MM.1S (cell line): ENCODE data around the gene UBASH3A.

ENCODE experiments used
- DNase-seq: peaks from one replicate; pipeline ENCODE4 v3.0.0-alpha.2; 2015
- H2AFZ ChIP-seq: fragments of 300-600 bp; sonication (generic); 2 replicates; pipeline ENCODE4 v1.6.0; 2016; ENCODE audit warnings: antibody characterized with exemption, low read length
- H3F3A ChIP-seq: fragments of 300-600 bp; sonication (generic); 2 replicates; pipeline ENCODE4 v1.6.1; 2016; ENCODE audit warnings: mild to moderate bottlenecking, antibody characterized with exemption, low read length, moderate library complexity, mixed read lengths; ENCODE audit not compliant: insufficient read depth
- H3K27ac ChIP-seq: fragments of 300-600 bp; sonication (generic); 2 replicates; pipeline ENCODE4 v1.5.1; 2016; ENCODE audit warnings: mild to moderate bottlenecking, low read length
- H3K27me3 ChIP-seq: fragments of 300-600 bp; sonication (generic); replicated peaks from 2 replicates; pipeline ENCODE4 v1.6.0; 2016; ENCODE audit warnings: low read length; ENCODE audit not compliant: insufficient read depth
- H3K36me3 ChIP-seq: fragments of 300-600 bp; sonication (generic); replicated peaks from 2 replicates; pipeline ENCODE4 v1.6.1; 2016; ENCODE audit warnings: mild to moderate bottlenecking, low read length, mixed read lengths; ENCODE audit not compliant: insufficient read depth
- H3K4me1 ChIP-seq: fragments of 300-600 bp; sonication (generic); 2 replicates; pipeline ENCODE4 v1.6.1; 2016; ENCODE audit warnings: low read length, mixed read lengths
- H3K4me2 ChIP-seq: fragments of 300-600 bp; sonication (generic); 2 replicates; pipeline ENCODE4 v1.6.0; 2016; ENCODE audit warnings: low read depth, low read length
- H3K4me3 ChIP-seq: fragments of 300-600 bp; sonication (generic); 2 replicates; pipeline ENCODE4 v1.5.1; 2016; ENCODE audit warnings: low read length, mixed read lengths
- H3K79me2 ChIP-seq: fragments of 300-600 bp; sonication (generic); 2 replicates; pipeline ENCODE4 v1.6.1; 2016; ENCODE audit warnings: mixed run types, low read length, mixed read lengths
- H3K9ac ChIP-seq: fragments of 300-600 bp; sonication (generic); 2 replicates; pipeline ENCODE4 v1.6.1; 2016; ENCODE audit warnings: low read length, mixed read lengths
- H3K9me2 ChIP-seq: fragments of 300-600 bp; sonication (generic); replicated peaks from 2 replicates; pipeline ENCODE4 v1.6.1; 2016; ENCODE audit warnings: mild to moderate bottlenecking, low read length, mixed read lengths; ENCODE audit not compliant: insufficient read depth
- H3K9me3 ChIP-seq: fragments of 300-600 bp; sonication (generic); replicated peaks from 2 replicates; pipeline ENCODE4 v1.6.1; 2016; ENCODE audit warnings: mild to moderate bottlenecking, low read length, mixed read lengths; ENCODE audit not compliant: insufficient read depth
- H4K20me1 ChIP-seq: fragments of 300-600 bp; sonication (generic); 2 replicates; pipeline ENCODE4 v1.6.1; 2016; ENCODE audit warnings: mild to moderate bottlenecking, low read length, moderate library complexity, mixed read lengths; ENCODE audit not compliant: insufficient read depth
- CTCF ChIP-seq: fragments of 300-600 bp; sonication (generic); IDR thresholded peaks from 2 replicates; pipeline ENCODE4 v1.5.1; 2016; ENCODE audit warnings: antibody characterized with exemption, low read length, mixed read lengths
- EZH2 ChIP-seq: fragments of 300-600 bp; sonication (generic); optimal IDR thresholded peaks from 2 replicates; pipeline ENCODE3; 2017; ENCODE audit warnings: low read depth, mild to moderate bottlenecking, antibody characterized with exemption, low read length, mixed read lengths
- EZH2phosphoT487 ChIP-seq: fragments of 300-600 bp; sonication (generic); IDR thresholded peaks from 2 replicates; pipeline ENCODE4 v1.6.1; 2018; ENCODE audit warnings: antibody characterized with exemption, low read length

UBASH3A gene

GRCh38 chr21:42378418-42378817, 25.3 kb upstream of the UBASH3A start:
- H4K20me1 ChIP-seq: no peaks in the 10 kb centered on the region
- no peaks in the 10 kb centered on the region for H3F3A ChIP-seq
- H3K27ac ChIP-seq: no peak overlapping the region
- no peak overlapping the region for H2AFZ ChIP-seq
- H3K79me2 ChIP-seq: no peaks in the 10 kb centered on the region
- DNase-seq: no peak
- TF ChIP-seq EZH2 (no peak), EZH2phosphoT487 (no peak), CTCF (no peak)
- H3K4me1 ChIP-seq: no peaks in the 10 kb centered on the region
- no peaks in the 10 kb centered on the region for H3K9me2 ChIP-seq
- no peak overlapping the region for H3K4me3 ChIP-seq
- peaks cover 99% of the 10 kb centered on the region for H3K27me3 ChIP-seq
- H3K36me3 ChIP-seq: no peaks in the 10 kb centered on the region
- no peaks in the 10 kb centered on the region for H3K9me3 ChIP-seq
- no peak overlapping the region for H3K4me2 ChIP-seq
- no peak overlapping the region for H3K9ac ChIP-seq

GRCh38 chr21:42379426-42380215, 24.1 kb upstream of the UBASH3A start:
- H3K9me2 ChIP-seq: no peaks in the 10 kb centered on the region
- no peaks in the 10 kb centered on the region for H4K20me1 ChIP-seq
- no peaks in the 10 kb centered on the region for H3F3A ChIP-seq
- H3K4me2 ChIP-seq: no peak overlapping the region
- no peak overlapping the region for H3K27ac ChIP-seq
- H3K4me1 ChIP-seq: no peaks in the 10 kb centered on the region
- TF ChIP-seq EZH2 (no peak), CTCF (no peak), EZH2phosphoT487 (no peak)
- no peaks in the 10 kb centered on the region for H3K79me2 ChIP-seq
- no peak overlapping the region for H2AFZ ChIP-seq
- H3K9me3 ChIP-seq: no peaks in the 10 kb centered on the region
- no peaks in the 10 kb centered on the region for H3K36me3 ChIP-seq
- DNase-seq: no peak
- peaks cover 99% of the 10 kb centered on the region for H3K27me3 ChIP-seq
- H3K4me3 ChIP-seq: no peak overlapping the region
- H3K9ac ChIP-seq: no peak overlapping the region

- Histone ChIP-seq H3K79me2 (no peaks in the 10 kb centered on the region), H3K4me3 (no peak overlapping the region), H3K9me2 (no peaks in the 10 kb centered on the region), H3K9ac (no peak overlapping the region), H3K36me3 (no peaks in the 10 kb centered on the region), H3K27ac (no peak overlapping the region), H3F3A (no peaks in the 10 kb centered on the region), H3K4me2 (no peak overlapping the region), H2AFZ (no peak overlapping the region), H4K20me1 (no peaks in the 10 kb centered on the region), H3K9me3 (no peaks in the 10 kb centered on the region), H3K4me1 (no peaks in the 10 kb centered on the region), H3K27me3 (peaks cover 98% of the 10 kb centered on the region)
- DNase-seq: peak; percentile 76
- TF ChIP-seq CTCF: peak; percentile 94
- no peak for TF ChIP-seq EZH2
- TF ChIP-seq EZH2phosphoT487: no peak
These were observed 22.2 kb upstream of the UBASH3A start for GRCh38 chr21:42381347-42381984.
